Right forelimb (tissue), 1 donor: ENCODE measurements around the gene PNPLA3.
"Not testable (repeated sequence)": the region's sequence is repeated elsewhere in the genome, so short reads cannot be mapped to it uniquely, and the experiment has no call there.

Source experiments
- DNase-seq: peaks from one replicate; pipeline ENCODE4 v3.0.0-alpha.2; 2018

PNPLA3 gene

GRCh38 chr22:43890901-43891331, 32.7 kb upstream of the PNPLA3 start:
- peak; percentile 4 for DNase-seq

GRCh38 chr22:43891360-43892182, 32.0 kb upstream of the PNPLA3 start, which contains the start of gene PNPLA5:
PNPLA5 (minus strand) TSS chr22:43892013; CDS start chr22:43891880, 133 bp downstream.
- peak; percentile 32 for DNase-seq

- no peak for DNase-seq
These were observed 31.3 kb upstream of the PNPLA3 start for GRCh38 chr22:43892183-43892894.

- no peak for DNase-seq
These were observed 30.3 kb upstream of the PNPLA3 start for GRCh38 chr22:43893266-43893665.

- no peak for DNase-seq
These were observed 29.5 kb upstream of the PNPLA3 start for GRCh38 chr22:43894122-43894521.

GRCh38 chr22:43895986-43896645, 27.5 kb upstream of the PNPLA3 start:
- no peak for DNase-seq

- DNase-seq, result no peak
These were observed 25.8 kb upstream of the PNPLA3 start for GRCh38 chr22:43897751-43898261.

GRCh38 chr22:43900206-43900605, 23.4 kb upstream of the PNPLA3 start:
- no peak for DNase-seq

- DNase-seq, result no peak
These were observed 21.5 kb upstream of the PNPLA3 start for GRCh38 chr22:43901976-43902643.

- not testable (repeated sequence) for DNase-seq
These were observed 20.6 kb upstream of the PNPLA3 start for GRCh38 chr22:43903033-43903432.

GRCh38 chr22:43904412-43904811, 19.2 kb upstream of the PNPLA3 start:
- DNase-seq, result not testable (repeated sequence)

- no peak for DNase-seq
These were observed 17.9 kb upstream of the PNPLA3 start for GRCh38 chr22:43905681-43906080.

GRCh38 chr22:43909708-43910107, 13.9 kb upstream of the PNPLA3 start:
- DNase-seq, result no peak

GRCh38 chr22:43910178-43910695, 13.4 kb upstream of the PNPLA3 start:
- DNase-seq, result no peak

- DNase-seq, result no peak
These were observed 12.3 kb upstream of the PNPLA3 start for GRCh38 chr22:43911351-43911750.

GRCh38 chr22:43917521-43917920, 6.1 kb upstream of the PNPLA3 start:
- no peak for DNase-seq

GRCh38 chr22:43919106-43919973, 4.3 kb upstream of the PNPLA3 start:
- DNase-seq, result no peak

GRCh38 chr22:43921370-43921769, 2.2 kb upstream of the PNPLA3 start:
- DNase-seq, result peak; percentile 50

GRCh38 chr22:43922123-43922522, 1.5 kb upstream of the PNPLA3 start:
- DNase-seq, result no peak

- no peak for DNase-seq
These were observed 414 bp upstream of the PNPLA3 start for GRCh38 chr22:43923191-43923590.

- DNase-seq, result no peak
These were observed 1.3 kb downstream of the PNPLA3 start for GRCh38 chr22:43924877-43925276.
